Mucosa of stomach (tissue), 1 donor: ENCODE results near the gene PLCL1.

Source experiments
- H3K27me3 ChIP-seq: one replicate; pipeline ENCODE4 v1.7.0; 2013; ENCODE audit warnings: mild to moderate bottlenecking, low read length; ENCODE audit not compliant: control insufficient read depth, insufficient read depth
- H3K36me3 ChIP-seq: one replicate; pipeline ENCODE4 v1.7.0; 2013; ENCODE audit warnings: low read length; ENCODE audit not compliant: control insufficient read depth, insufficient read depth
- H3K4me1 ChIP-seq: one replicate; pipeline ENCODE4 v1.7.0; 2013; ENCODE audit warnings: mild to moderate bottlenecking, low read length; ENCODE audit not compliant: control insufficient read depth, insufficient read depth
- H3K4me3 ChIP-seq: one replicate; pipeline ENCODE4 v1.7.0; 2013; ENCODE audit warnings: low read length
- H3K9ac ChIP-seq: one replicate; pipeline ENCODE4 v1.7.0; 2013; ENCODE audit warnings: mild to moderate bottlenecking, low read length, moderate library complexity
- H3K9me3 ChIP-seq: one replicate; pipeline ENCODE4 v1.7.0; 2013; ENCODE audit warnings: mild to moderate bottlenecking, low read length, moderate library complexity; ENCODE audit not compliant: control insufficient read depth
- donor health status: Pancreatic carcinoma.

The PLCL1 gene

DNA sequence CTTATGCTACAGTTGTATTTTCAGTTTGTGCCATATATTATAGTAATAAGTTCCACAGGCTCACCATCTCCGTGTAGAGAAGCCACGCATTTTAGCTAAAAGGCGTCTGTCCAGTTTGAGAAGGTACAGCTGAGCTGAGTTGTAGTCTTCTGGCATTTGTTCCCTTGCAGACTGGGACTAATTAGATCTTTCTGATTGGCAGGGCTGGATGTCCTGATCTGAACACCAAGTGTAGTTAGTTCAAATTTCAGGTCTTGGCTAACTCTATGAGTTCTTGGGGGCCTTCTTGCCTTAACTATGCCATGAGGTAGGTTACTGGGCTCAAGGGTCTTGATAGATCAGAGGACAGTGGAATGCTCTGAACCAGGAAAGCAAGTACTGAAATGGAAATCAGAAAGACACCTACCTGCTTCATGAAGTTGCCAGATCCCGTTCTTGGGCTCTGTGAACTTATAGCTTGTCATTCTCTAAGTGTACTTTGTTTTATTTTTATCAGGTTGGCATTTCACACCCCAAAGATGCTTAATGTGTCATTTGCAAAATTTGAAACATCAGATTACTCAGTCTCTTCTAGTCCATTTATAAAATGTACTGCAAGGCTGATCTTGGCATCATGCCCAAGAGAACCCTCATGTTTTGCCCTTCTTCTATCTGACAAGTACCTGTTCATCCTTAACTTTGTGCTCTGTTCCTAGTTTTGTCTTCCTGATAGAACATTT, 93.7 kb downstream of the PLCL1 start:
- Histone ChIP-seq H3K4me3 (no peak overlapping the region), H3K4me1 (no peaks in the 10 kb centered on the region), H3K9ac (no peak overlapping the region), H3K36me3 (no peaks in the 10 kb centered on the region), H3K27me3 (no peaks in the 10 kb centered on the region), H3K9me3 (no peaks in the 10 kb centered on the region)

- Histone ChIP-seq H3K9me3 (no peaks in the 10 kb centered on the region), H3K4me3 (no peak overlapping the region), H3K4me1 (no peaks in the 10 kb centered on the region), H3K27me3 (no peaks in the 10 kb centered on the region), H3K36me3 (no peaks in the 10 kb centered on the region), H3K9ac (no peak overlapping the region)
Observed at GRCh38 chr2:197904446-197904845, 100.1 kb downstream of the PLCL1 start.

- Histone ChIP-seq H3K36me3 (no peaks in the 10 kb centered on the region), H3K9ac (no peak overlapping the region), H3K4me1 (no peaks in the 10 kb centered on the region), H3K9me3 (no peaks in the 10 kb centered on the region), H3K4me3 (no peak overlapping the region), H3K27me3 (no peaks in the 10 kb centered on the region)
Observed at GRCh38 chr2:197908156-197908555, 103.8 kb downstream of the PLCL1 start.

- no peaks in the 10 kb centered on the region for H3K36me3 ChIP-seq
- H3K9ac ChIP-seq: no peak overlapping the region
- no peaks in the 10 kb centered on the region for H3K27me3 ChIP-seq
- no peaks in the 10 kb centered on the region for H3K9me3 ChIP-seq
- no peaks in the 10 kb centered on the region for H3K4me1 ChIP-seq
- no peak overlapping the region for H3K4me3 ChIP-seq
Observed at GRCh38 chr2:197908990-197909776, 104.8 kb downstream of the PLCL1 start.

GRCh38 chr2:197911667-197912066, 107.3 kb downstream of the PLCL1 start:
- no peaks in the 10 kb centered on the region for H3K4me1 ChIP-seq
- H3K36me3 ChIP-seq: no peaks in the 10 kb centered on the region
- no peaks in the 10 kb centered on the region for H3K9me3 ChIP-seq
- no peaks in the 10 kb centered on the region for H3K27me3 ChIP-seq
- H3K9ac ChIP-seq: no peak overlapping the region
- H3K4me3 ChIP-seq: no peak overlapping the region

DNA sequence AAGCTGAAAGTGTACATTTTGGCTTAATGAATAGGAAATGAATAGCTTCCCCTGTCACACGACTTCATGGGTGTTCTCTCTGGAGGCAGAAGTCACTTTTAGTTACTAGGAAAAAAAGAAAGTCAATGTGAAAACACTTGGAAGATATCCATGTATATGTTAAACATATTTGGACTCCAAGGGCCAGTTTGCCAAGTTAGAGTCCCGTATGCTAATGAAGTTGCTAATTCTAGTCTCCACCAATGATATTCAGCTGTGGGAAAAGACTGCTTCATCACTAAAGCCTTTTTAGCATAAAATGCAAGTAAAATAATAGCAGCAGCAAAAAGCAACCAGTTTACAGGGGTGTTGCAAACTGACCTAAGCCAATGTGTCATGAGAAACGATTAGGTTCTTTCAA, 108.7 kb downstream of the PLCL1 start:
- Histone ChIP-seq H3K36me3 (no peaks in the 10 kb centered on the region), H3K9me3 (no peaks in the 10 kb centered on the region), H3K4me1 (no peaks in the 10 kb centered on the region), H3K27me3 (no peaks in the 10 kb centered on the region), H3K4me3 (no peak overlapping the region), H3K9ac (no peak overlapping the region)

GRCh38 chr2:197914778-197915177, 110.4 kb downstream of the PLCL1 start:
- H3K36me3 ChIP-seq: no peaks in the 10 kb centered on the region
- H3K4me3 ChIP-seq: no peak overlapping the region
- H3K9ac ChIP-seq: no peak overlapping the region
- H3K9me3 ChIP-seq: no peaks in the 10 kb centered on the region
- no peaks in the 10 kb centered on the region for H3K4me1 ChIP-seq
- no peaks in the 10 kb centered on the region for H3K27me3 ChIP-seq

GRCh38 chr2:197915548-197916265, 111.3 kb downstream of the PLCL1 start:
- no peaks in the 10 kb centered on the region for H3K4me1 ChIP-seq
- no peaks in the 10 kb centered on the region for H3K36me3 ChIP-seq
- H3K9ac ChIP-seq: no peak overlapping the region
- H3K27me3 ChIP-seq: no peaks in the 10 kb centered on the region
- H3K4me3 ChIP-seq: no peak overlapping the region
- H3K9me3 ChIP-seq: no peaks in the 10 kb centered on the region

GRCh38 chr2:197919487-197919886, 115.1 kb downstream of the PLCL1 start:
- H3K4me3 ChIP-seq: no peak overlapping the region
- no peaks in the 10 kb centered on the region for H3K4me1 ChIP-seq
- H3K36me3 ChIP-seq: no peaks in the 10 kb centered on the region
- no peaks in the 10 kb centered on the region for H3K27me3 ChIP-seq
- H3K9me3 ChIP-seq: no peaks in the 10 kb centered on the region
- H3K9ac ChIP-seq: no peak overlapping the region

DNA sequence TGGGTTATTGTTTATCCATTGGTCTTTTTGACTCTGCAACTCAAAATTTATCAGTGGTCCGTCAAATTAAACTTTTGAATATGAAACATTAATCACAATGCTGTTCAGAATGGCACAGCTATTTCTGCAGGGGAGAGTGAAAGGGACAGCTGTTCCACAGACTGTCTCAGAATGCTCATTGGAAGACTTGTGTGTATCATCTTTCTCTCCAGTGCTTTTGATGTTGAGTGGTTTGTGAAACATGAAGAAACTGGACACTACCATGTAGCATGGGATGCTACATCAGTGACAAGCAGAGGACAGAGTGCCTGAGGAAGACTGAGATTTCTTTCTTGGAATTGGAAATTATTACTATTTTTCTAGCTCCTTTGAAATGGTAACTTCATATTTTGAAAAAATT, 115.7 kb downstream of the PLCL1 start:
- Histone ChIP-seq H3K27me3 (no peaks in the 10 kb centered on the region), H3K9ac (no peak overlapping the region), H3K36me3 (no peaks in the 10 kb centered on the region), H3K4me3 (no peak overlapping the region), H3K9me3 (no peaks in the 10 kb centered on the region), H3K4me1 (no peaks in the 10 kb centered on the region)

- H3K4me3 ChIP-seq: no peak overlapping the region
- H3K9ac ChIP-seq: no peak overlapping the region
- no peaks in the 10 kb centered on the region for H3K36me3 ChIP-seq
- no peaks in the 10 kb centered on the region for H3K9me3 ChIP-seq
- no peaks in the 10 kb centered on the region for H3K4me1 ChIP-seq
- H3K27me3 ChIP-seq: no peaks in the 10 kb centered on the region
Observed at GRCh38 chr2:197920592-197921201, 116.3 kb downstream of the PLCL1 start.

DNA sequence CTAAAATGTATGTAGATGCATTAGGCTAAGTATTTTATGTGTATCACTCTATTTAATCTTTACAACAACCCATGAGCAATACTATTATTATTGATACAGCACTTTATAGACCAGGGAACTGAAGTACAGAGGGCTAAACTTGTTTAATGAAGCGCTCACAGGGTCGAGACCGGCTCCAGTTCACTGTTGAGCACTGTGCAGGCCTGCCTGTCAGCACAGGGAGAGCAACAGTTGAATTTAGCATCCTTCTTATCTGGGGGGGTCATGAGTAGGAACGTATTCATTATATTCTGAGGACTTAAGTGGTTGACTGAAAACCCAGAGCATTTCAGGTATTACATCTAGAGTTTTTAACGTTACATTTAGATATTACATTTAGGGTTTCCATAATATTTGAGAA, 120.1 kb downstream of the PLCL1 start:
- Histone ChIP-seq H3K4me1 (no peaks in the 10 kb centered on the region), H3K36me3 (no peaks in the 10 kb centered on the region), H3K27me3 (no peaks in the 10 kb centered on the region), H3K4me3 (no peak overlapping the region), H3K9ac (no peak overlapping the region), H3K9me3 (no peaks in the 10 kb centered on the region)
